ENCODE data around the gene PTPN2.

PTPN2 gene
- long read RNA-seq, transcript PTPN2-201 (9 exons, 3,467 nt), result minor isoform, 42 of 280 reads
- long read RNA-seq, transcript PTPN2-202 (10 exons, 1,706 nt), result major isoform, 183 of 280 reads
- long read RNA-seq, transcript PTPN2-210 (11 exons, 1,648 nt), result minor isoform, 10 of 280 reads
- long read RNA-seq, partial matches to known transcripts, result 14 of 280 reads
- long read RNA-seq, other reads (novel, unspliced or antisense), result 29 of 280 reads

- Histone ChIP-seq H3K27ac (replicated peaks) (peak within 1 kb of the TSS; percentile 99), H3K4me3 (replicated peaks; ENCODE audit: insufficient read depth, low read length) (peak within 1 kb of the TSS; percentile 85), H3K27me3 (ENCODE audit: insufficient read depth, poor library complexity, severe bottlenecking) (no peaks in the 10 kb centered on the region)
- TF ChIP-seq CTCF (IDR thresholded peaks at IDR 0.05; ENCODE audit: insufficient read depth, low read length), result no peak
- peak; percentile 69 for TF ChIP-seq REST (IDR thresholded peaks at IDR 0.05; ENCODE audit: insufficient replicate concordance, low read depth)
- peak; percentile 82; the same call in 1 of the 2 replicates for TF ChIP-seq SPI1 (IDR thresholded peaks at IDR 0.05; ENCODE audit: borderline replicate concordance, low read depth)
- peak; percentile 25; the same call in 1 of the 2 replicates for TF ChIP-seq GABPA (IDR thresholded peaks at IDR 0.05; ENCODE audit: low read depth)
- TF ChIP-seq POLR2AphosphoS5 (IDR thresholded peaks at IDR 0.05; ENCODE audit: low read depth), result peak; percentile 97
- peak; percentile 96 to 97 for DNase-seq (ENCODE audit: low read depth in 1 of 2, low spot score in 1 of 2)
Observed at GRCh38 chr18:12883684-12884405, at the start of gene PTPN2. Gene PTPN2, minus strand, starts transcription at chr18:12884237. Its CDS starts 96 bp downstream, at chr18:12884141.

- H3K27ac ChIP-seq (replicated peaks), result no peak overlapping the region
- no peak overlapping the region for H3K4me3 ChIP-seq (replicated peaks; ENCODE audit: insufficient read depth, low read length)
- H3K27me3 ChIP-seq (ENCODE audit: insufficient read depth, poor library complexity, severe bottlenecking), result no peaks in the 10 kb centered on the region
- TF ChIP-seq REST (IDR thresholded peaks at IDR 0.05; ENCODE audit: insufficient replicate concordance, low read depth) (no peak), SPI1 (IDR thresholded peaks at IDR 0.05; ENCODE audit: borderline replicate concordance, low read depth) (no peak), CTCF (IDR thresholded peaks at IDR 0.05; ENCODE audit: insufficient read depth, low read length) (no peak), GABPA (IDR thresholded peaks at IDR 0.05; ENCODE audit: low read depth) (no peak)
- DNase-seq (ENCODE audit: low read depth in 1 of 2, low spot score in 1 of 2), result no peak
Observed at GRCh38 chr18:12933327-12933726, 49.3 kb upstream of the PTPN2 start.

- Histone ChIP-seq H3K4me3 (replicated peaks; ENCODE audit: insufficient read depth, low read length) (no peak overlapping the region), H3K27me3 (ENCODE audit: insufficient read depth, poor library complexity, severe bottlenecking) (no peaks in the 10 kb centered on the region), H3K27ac (replicated peaks) (no peak overlapping the region)
- no peak for TF ChIP-seq POLR2AphosphoS5 (IDR thresholded peaks at IDR 0.05; ENCODE audit: low read depth)
- no peak for TF ChIP-seq REST (IDR thresholded peaks at IDR 0.05; ENCODE audit: insufficient replicate concordance, low read depth)
- TF ChIP-seq CTCF (IDR thresholded peaks at IDR 0.05; ENCODE audit: insufficient read depth, low read length), result no peak
- TF ChIP-seq SPI1 (IDR thresholded peaks at IDR 0.05; ENCODE audit: borderline replicate concordance, low read depth), result no peak
- no peak for DNase-seq (ENCODE audit: low read depth in 1 of 2, low spot score in 1 of 2)
Observed at GRCh38 chr18:12930908-12931307, 46.9 kb upstream of the PTPN2 start.
